Measurements from ENCODE around the gene UNC79. TPM values are rescaled to one million over a fixed set of nuclear protein-coding genes. Genes with fewer than 3 reads are reported as not detected.

The UNC79 gene
- total and polyA plus RNA-seq, 2 donors (not counting 3 experiments of a cell fraction or from before 2014, with no cell fraction given), result not detected

- CTCF ChIA-PET, result no interaction called here
- H3K79me2 ChIP-seq (ENCODE audit: control insufficient read depth, insufficient read depth, low read length), result no peaks in the 10 kb centered on the region
- no peaks in the 10 kb centered on the region for H3K4me1 ChIP-seq (ENCODE audit: control insufficient read depth, extremely low read depth, insufficient read depth, low read length)
- no peaks in the 10 kb centered on the region for H3K9me1 ChIP-seq (replicated peaks; ENCODE audit: control insufficient read depth, extremely low read depth, insufficient read depth, low read length)
- no peaks in the 10 kb centered on the region for H3K27me3 ChIP-seq (ENCODE audit: control insufficient read depth in 2 of 2, insufficient read depth in 2 of 2, low read length in 2 of 2)
- POLR2A ChIA-PET, result no interaction called here
- DNase-seq (ENCODE audit: low read depth, low spot score) (no peak), FAIRE-seq (no peak)
- no peaks in the 10 kb centered on the region for H3K36me3 ChIP-seq (ENCODE audit: control insufficient read depth in 2 of 2, extremely low read depth in 1 of 2, insufficient read depth in 2 of 2, low read length in 2 of 2)
- H3K9ac ChIP-seq (replicated peaks; ENCODE audit: extremely low read depth, insufficient read depth, low read length), result no peak overlapping the region
- TF ChIP-seq MYC (IDR thresholded peaks at IDR 0.05; ENCODE audit: low read depth, low read length) (no peak), POLR2A (IDR thresholded peaks at IDR 0.05; ENCODE audit: low read depth, low read length) (no peak), FOS (IDR thresholded peaks at IDR 0.05; ENCODE audit: borderline replicate concordance, insufficient read depth, low read length) (no peak)
- dilution Hi-C loops (cut with MboI; ENCODE audit: extremely low pct_ligation_motif_present, low sequenced_read_pairs) (no loop called here), intact Hi-C loops (cut with micrococcal nuclease) (no loop called here)
- H3K4me2 ChIP-seq (ENCODE audit: insufficient read depth, low read length), result no peak overlapping the region
- no TSS peak for BruUV-seq (replicated peaks)
- H3K27ac ChIP-seq (ENCODE audit: insufficient read depth, low read depth, low read length), result no peak overlapping the region
- H4K20me1 ChIP-seq (replicated peaks; ENCODE audit: control insufficient read depth, extremely low read depth, insufficient read depth, low read length), result no peaks in the 10 kb centered on the region
- H3K9me3 ChIP-seq (replicated peaks; ENCODE audit: control insufficient read depth, insufficient read depth, low read length), result no peaks in the 10 kb centered on the region
- no peak overlapping the region for H2AFZ ChIP-seq (ENCODE audit: low read depth, low read length)
- no peak overlapping the region for H3K4me3 ChIP-seq (replicated peaks in 1 of 3; ENCODE audit: insufficient read depth in 1 of 3, low read depth in 1 of 3, low read length in 3 of 3)
Observed at GRCh38 chr14:93648440-93649168, 217.9 kb downstream of the UNC79 start.

GRCh38 chr14:93654599-93654998, 223.9 kb downstream of the UNC79 start:
- Histone ChIP-seq H4K20me1 (replicated peaks; ENCODE audit: control insufficient read depth, extremely low read depth, insufficient read depth, low read length) (no peaks in the 10 kb centered on the region), H3K4me3 (replicated peaks in 1 of 3; ENCODE audit: insufficient read depth in 1 of 3, low read depth in 1 of 3, low read length in 3 of 3) (no peak overlapping the region), H3K27me3 (ENCODE audit: control insufficient read depth in 2 of 2, insufficient read depth in 2 of 2, low read length in 2 of 2) (no peaks in the 10 kb centered on the region), H3K4me1 (ENCODE audit: control insufficient read depth, extremely low read depth, insufficient read depth, low read length) (no peaks in the 10 kb centered on the region), H3K9ac (replicated peaks; ENCODE audit: extremely low read depth, insufficient read depth, low read length) (no peak overlapping the region), H3K4me2 (ENCODE audit: insufficient read depth, low read length) (no peak overlapping the region), H3K79me2 (ENCODE audit: control insufficient read depth, insufficient read depth, low read length) (no peaks in the 10 kb centered on the region), H3K9me1 (replicated peaks; ENCODE audit: control insufficient read depth, extremely low read depth, insufficient read depth, low read length) (no peaks in the 10 kb centered on the region), H3K9me3 (replicated peaks; ENCODE audit: control insufficient read depth, insufficient read depth, low read length) (no peaks in the 10 kb centered on the region), H3K27ac (ENCODE audit: insufficient read depth, low read depth, low read length) (no peak overlapping the region), H3K36me3 (ENCODE audit: control insufficient read depth in 2 of 2, extremely low read depth in 1 of 2, insufficient read depth in 2 of 2, low read length in 2 of 2) (no peaks in the 10 kb centered on the region), H2AFZ (ENCODE audit: low read depth, low read length) (no peak overlapping the region)
- FAIRE-seq (no peak), DNase-seq (ENCODE audit: low read depth, low spot score) (no peak)
- no TSS peak for BruUV-seq (replicated peaks)
- intact Hi-C loops (cut with micrococcal nuclease) (loop anchor here (10.0 kb wide), 2 partner anchors 350 to 480 kb away; no protein-coding TSS in a partner anchor), dilution Hi-C loops (cut with MboI; ENCODE audit: extremely low pct_ligation_motif_present, low sequenced_read_pairs) (no loop called here)
- TF ChIP-seq MAX (IDR thresholded peaks at IDR 0.05; ENCODE audit: insufficient read depth, insufficient read length) (no peak), POLR2A (IDR thresholded peaks at IDR 0.05; ENCODE audit: low read depth, low read length) (no peak), JUN (IDR thresholded peaks at IDR 0.05; ENCODE audit: borderline replicate concordance, insufficient read depth, insufficient read length, low read depth) (no peak), MYC (IDR thresholded peaks at IDR 0.05; ENCODE audit: low read depth, low read length) (no peak), GATA2 (IDR thresholded peaks at IDR 0.05; ENCODE audit: insufficient read depth, insufficient read length, low read depth, low read length) (no peak), EZH2 (IDR thresholded peaks at IDR 0.05; ENCODE audit: borderline replicate concordance, low read depth, low read length, severe bottlenecking) (no peak), POLR2AphosphoS5 (IDR thresholded peaks at IDR 0.05; ENCODE audit: insufficient read depth, low read depth, low read length) (no peak), FOS (IDR thresholded peaks at IDR 0.05; ENCODE audit: borderline replicate concordance, insufficient read depth, low read length) (no peak)
- TF ChIP-seq, protein P1, sequence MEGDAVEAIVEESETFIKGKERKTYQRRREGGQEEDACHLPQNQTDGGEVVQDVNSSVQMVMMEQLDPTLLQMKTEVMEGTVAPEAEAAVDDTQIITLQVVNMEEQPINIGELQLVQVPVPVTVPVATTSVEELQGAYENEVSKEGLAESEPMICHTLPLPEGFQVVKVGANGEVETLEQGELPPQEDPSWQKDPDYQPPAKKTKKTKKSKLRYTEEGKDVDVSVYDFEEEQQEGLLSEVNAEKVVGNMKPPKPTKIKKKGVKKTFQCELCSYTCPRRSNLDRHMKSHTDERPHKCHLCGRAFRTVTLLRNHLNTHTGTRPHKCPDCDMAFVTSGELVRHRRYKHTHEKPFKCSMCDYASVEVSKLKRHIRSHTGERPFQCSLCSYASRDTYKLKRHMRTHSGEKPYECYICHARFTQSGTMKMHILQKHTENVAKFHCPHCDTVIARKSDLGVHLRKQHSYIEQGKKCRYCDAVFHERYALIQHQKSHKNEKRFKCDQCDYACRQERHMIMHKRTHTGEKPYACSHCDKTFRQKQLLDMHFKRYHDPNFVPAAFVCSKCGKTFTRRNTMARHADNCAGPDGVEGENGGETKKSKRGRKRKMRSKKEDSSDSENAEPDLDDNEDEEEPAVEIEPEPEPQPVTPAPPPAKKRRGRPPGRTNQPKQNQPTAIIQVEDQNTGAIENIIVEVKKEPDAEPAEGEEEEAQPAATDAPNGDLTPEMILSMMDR (IDR thresholded peaks at IDR 0.05; ENCODE audit: extremely low read depth in 1 of 2, insufficient read depth in 1 of 2, low read depth in 1 of 2, low read length in 2 of 2), result no peak
- ChIA-PET POLR2A (no interaction called here), CTCF (interaction anchor here (1.1 to 1.9 kb wide), 3 partner anchors 9 to 482 kb away, joined by 3 to 9 read pairs (median 4); no protein-coding TSS in a partner anchor)

All from endothelial cell of umbilical vein (primary cell).